GM12892 (cell line): Measurements from ENCODE around the gene ENOX1.

Source experiments
- POLR2A ChIP-seq: IDR thresholded peaks from 2 replicates; pipeline ENCODE4 v1.6.1; 2011; ENCODE audit warnings: low read depth, low read length, control low read depth
- POLR2AphosphoS5 ChIP-seq: IDR thresholded peaks from 2 replicates; pipeline ENCODE4 v1.6.1; 2011; ENCODE audit warnings: low read depth, low read length, control low read depth

- TF ChIP-seq POLR2A (no peak), POLR2AphosphoS5 (no peak)
Measured at GRCh38 chr13:43356567-43356966, 430.2 kb downstream of the ENOX1 start.
